LNCAP (cell line): Measurements from ENCODE around the gene NBL1.

Source experiments
- CTCF ChIP-seq: fragments of 450-650 bp; IDR thresholded peaks from 2 replicates; pipeline ENCODE4 v1.5.1; 2017; ENCODE audit warnings: mild to moderate bottlenecking

The NBL1 gene

GRCh38 chr1:19700079-19700777 is 56.1 kb downstream of the NBL1 start:
- TF ChIP-seq CTCF: no peak

GRCh38 chr1:19703280-19703679 is 59.2 kb downstream of the NBL1 start:
- no peak for TF ChIP-seq CTCF

GRCh38 chr1:19704247-19705113 is 60.4 kb downstream of the NBL1 start:
- peak; percentile 64 for TF ChIP-seq CTCF

GRCh38 chr1:19705464-19705863 is 61.4 kb downstream of the NBL1 start:
- TF ChIP-seq CTCF: no peak

- no peak for TF ChIP-seq CTCF
Measured at GRCh38 chr1:19706136-19706535, 62.0 kb downstream of the NBL1 start.
